Measurements from ENCODE around the gene PHF5A.

DNA sequence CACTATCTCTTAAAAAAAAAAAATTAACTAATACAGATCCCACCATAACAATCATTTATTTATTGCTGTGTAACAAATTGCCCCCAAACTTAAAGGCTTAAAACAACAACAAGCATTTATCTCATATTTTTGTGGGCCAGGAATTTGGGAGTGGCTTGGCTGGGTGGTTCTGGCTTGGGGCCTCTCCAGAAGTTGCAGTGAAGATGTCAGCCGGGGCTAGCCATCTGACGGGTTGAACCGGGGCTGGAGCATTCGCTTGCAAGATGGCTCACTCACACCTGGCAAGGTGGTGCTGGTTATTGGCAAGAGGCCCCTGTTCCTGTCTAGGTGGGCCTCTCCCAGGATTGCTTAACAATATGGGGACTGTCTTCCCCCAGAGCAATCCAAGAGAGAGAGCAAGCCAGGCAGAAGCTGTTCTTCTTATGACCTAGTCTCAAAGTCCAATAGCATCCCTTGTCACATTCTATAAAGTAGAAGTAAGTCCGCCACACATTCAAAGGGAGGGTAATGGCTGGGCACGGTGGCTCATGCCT lies 29.9 kb upstream of the PHF5A start:
- no peak for TF ChIP-seq POLR2A (IDR thresholded peaks at IDR 0.05)
- TF ChIP-seq, protein P1, sequence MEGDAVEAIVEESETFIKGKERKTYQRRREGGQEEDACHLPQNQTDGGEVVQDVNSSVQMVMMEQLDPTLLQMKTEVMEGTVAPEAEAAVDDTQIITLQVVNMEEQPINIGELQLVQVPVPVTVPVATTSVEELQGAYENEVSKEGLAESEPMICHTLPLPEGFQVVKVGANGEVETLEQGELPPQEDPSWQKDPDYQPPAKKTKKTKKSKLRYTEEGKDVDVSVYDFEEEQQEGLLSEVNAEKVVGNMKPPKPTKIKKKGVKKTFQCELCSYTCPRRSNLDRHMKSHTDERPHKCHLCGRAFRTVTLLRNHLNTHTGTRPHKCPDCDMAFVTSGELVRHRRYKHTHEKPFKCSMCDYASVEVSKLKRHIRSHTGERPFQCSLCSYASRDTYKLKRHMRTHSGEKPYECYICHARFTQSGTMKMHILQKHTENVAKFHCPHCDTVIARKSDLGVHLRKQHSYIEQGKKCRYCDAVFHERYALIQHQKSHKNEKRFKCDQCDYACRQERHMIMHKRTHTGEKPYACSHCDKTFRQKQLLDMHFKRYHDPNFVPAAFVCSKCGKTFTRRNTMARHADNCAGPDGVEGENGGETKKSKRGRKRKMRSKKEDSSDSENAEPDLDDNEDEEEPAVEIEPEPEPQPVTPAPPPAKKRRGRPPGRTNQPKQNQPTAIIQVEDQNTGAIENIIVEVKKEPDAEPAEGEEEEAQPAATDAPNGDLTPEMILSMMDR (IDR thresholded peaks at IDR 0.05): no peak
